Measurements from ENCODE around the gene CEBPZ. TPM values are rescaled to one million over a fixed set of nuclear protein-coding genes. Genes with fewer than 3 reads are reported as not detected.

CEBPZ gene
- total and polyA plus RNA-seq, 2 donors (not counting 1 experiment from before 2014, with no cell fraction given) = 19.9 to 48.9 TPM

DNA sequence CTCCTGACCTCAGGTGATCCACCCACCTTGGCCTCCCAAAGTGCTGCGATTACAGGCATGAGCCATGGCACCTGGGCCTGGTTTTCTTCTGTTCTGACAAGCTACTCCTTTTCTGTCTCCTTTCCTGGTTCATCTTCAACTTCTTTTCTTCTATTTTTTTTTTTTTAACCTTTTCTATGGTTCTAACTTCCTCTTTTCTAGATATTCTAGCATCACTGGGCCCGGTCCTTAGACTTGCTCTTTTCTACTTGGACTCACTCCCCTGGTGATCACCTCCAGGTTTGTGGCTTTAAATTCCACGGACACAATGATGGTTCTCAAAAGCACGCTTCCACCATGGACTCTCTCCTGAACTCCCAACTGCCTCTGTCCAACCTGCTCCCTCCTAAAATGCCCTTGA lies 76.6 kb downstream of the CEBPZ start:
- no peaks in the 10 kb centered on the region for H3K27me3 ChIP-seq (ENCODE audit: control insufficient read depth, insufficient read depth, low read length)
- H2AFZ ChIP-seq (ENCODE audit: low read length) = no peak overlapping the region
- H3K27ac ChIP-seq (ENCODE audit: insufficient read depth, low read length) = no peak overlapping the region
- no peaks in the 10 kb centered on the region for H4K20me1 ChIP-seq (ENCODE audit: control insufficient read depth, extremely low read depth, insufficient read depth, low read length)
- H3K79me2 ChIP-seq (ENCODE audit: control insufficient read depth, insufficient read depth, low read length) = peaks cover 38% of the 10 kb centered on the region
- no peak overlapping the region for H3K9ac ChIP-seq (ENCODE audit: insufficient read depth, low read length)
- no peak overlapping the region for H3K4me2 ChIP-seq (ENCODE audit: extremely low read depth, insufficient read depth, low read length)
- H3K9me3 ChIP-seq (ENCODE audit: control insufficient read depth, insufficient read depth, low read depth, low read length) = no peaks in the 10 kb centered on the region
- peak overlapping the region in 1 of 4 experiments; percentile 90 for H3K4me3 ChIP-seq (replicated peaks in 1 of 4; ENCODE audit: control extremely low read depth in 1 of 4, insufficient read depth in 1 of 4, low read depth in 3 of 4, low read length in 4 of 4)
- peaks cover 2% of the 10 kb centered on the region for H3K4me1 ChIP-seq (ENCODE audit: control insufficient read depth, extremely low read depth, insufficient read depth, low read length)
- TF ChIP-seq, protein P1, sequence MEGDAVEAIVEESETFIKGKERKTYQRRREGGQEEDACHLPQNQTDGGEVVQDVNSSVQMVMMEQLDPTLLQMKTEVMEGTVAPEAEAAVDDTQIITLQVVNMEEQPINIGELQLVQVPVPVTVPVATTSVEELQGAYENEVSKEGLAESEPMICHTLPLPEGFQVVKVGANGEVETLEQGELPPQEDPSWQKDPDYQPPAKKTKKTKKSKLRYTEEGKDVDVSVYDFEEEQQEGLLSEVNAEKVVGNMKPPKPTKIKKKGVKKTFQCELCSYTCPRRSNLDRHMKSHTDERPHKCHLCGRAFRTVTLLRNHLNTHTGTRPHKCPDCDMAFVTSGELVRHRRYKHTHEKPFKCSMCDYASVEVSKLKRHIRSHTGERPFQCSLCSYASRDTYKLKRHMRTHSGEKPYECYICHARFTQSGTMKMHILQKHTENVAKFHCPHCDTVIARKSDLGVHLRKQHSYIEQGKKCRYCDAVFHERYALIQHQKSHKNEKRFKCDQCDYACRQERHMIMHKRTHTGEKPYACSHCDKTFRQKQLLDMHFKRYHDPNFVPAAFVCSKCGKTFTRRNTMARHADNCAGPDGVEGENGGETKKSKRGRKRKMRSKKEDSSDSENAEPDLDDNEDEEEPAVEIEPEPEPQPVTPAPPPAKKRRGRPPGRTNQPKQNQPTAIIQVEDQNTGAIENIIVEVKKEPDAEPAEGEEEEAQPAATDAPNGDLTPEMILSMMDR (conservative IDR thresholded peaks at IDR 0.05 in 1 of 2, IDR thresholded peaks at IDR 0.05 in 1 of 2; ENCODE audit: low read depth in 1 of 2, low read length in 2 of 2) = no peak
- no peak for TF ChIP-seq EZH2 (IDR thresholded peaks at IDR 0.05; ENCODE audit: low read length, missing control alignments)
- DNase-seq (ENCODE audit: low read depth in 2 of 2) = no peak
- peaks cover 3% of the 10 kb centered on the region for H3K36me3 ChIP-seq (ENCODE audit: control insufficient read depth, insufficient read depth, low read length)

DNA sequence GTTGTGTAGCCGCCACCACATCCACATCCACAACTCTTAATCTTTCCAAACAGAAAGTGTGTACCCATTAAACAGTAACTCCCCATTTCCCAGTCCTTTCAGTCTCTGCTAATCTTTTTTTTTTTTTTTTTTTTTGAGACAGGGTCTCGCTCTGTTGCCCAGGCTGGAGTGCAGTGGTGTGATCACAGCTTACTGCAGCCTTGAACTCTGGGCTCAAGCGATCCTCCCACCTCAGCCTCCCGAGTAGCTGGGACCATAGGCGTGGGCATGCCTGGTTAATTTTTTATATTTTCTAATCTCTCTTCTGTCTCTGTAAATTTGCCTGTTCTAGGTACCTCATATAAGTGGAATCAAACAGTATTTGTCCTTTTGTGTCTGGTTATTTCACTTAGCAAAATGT lies 78.2 kb downstream of the CEBPZ start:
- no peak for DNase-seq (ENCODE audit: low read depth in 2 of 2)
- Histone ChIP-seq H3K4me3 (replicated peaks in 1 of 4; ENCODE audit: control extremely low read depth in 1 of 4, insufficient read depth in 1 of 4, low read depth in 3 of 4, low read length in 4 of 4) (no peak overlapping the region), H3K27ac (ENCODE audit: insufficient read depth, low read length) (no peak overlapping the region), H3K9me3 (ENCODE audit: control insufficient read depth, insufficient read depth, low read depth, low read length) (no peaks in the 10 kb centered on the region), H3K4me2 (ENCODE audit: extremely low read depth, insufficient read depth, low read length) (no peak overlapping the region), H3K4me1 (ENCODE audit: control insufficient read depth, extremely low read depth, insufficient read depth, low read length) (peaks cover 2% of the 10 kb centered on the region), H3K9ac (ENCODE audit: insufficient read depth, low read length) (no peak overlapping the region), H3K36me3 (ENCODE audit: control insufficient read depth, insufficient read depth, low read length) (peaks cover 5% of the 10 kb centered on the region), H3K79me2 (ENCODE audit: control insufficient read depth, insufficient read depth, low read length) (peaks cover 40% of the 10 kb centered on the region), H2AFZ (ENCODE audit: low read length) (no peak overlapping the region), H3K27me3 (ENCODE audit: control insufficient read depth, insufficient read depth, low read length) (no peaks in the 10 kb centered on the region), H4K20me1 (ENCODE audit: control insufficient read depth, extremely low read depth, insufficient read depth, low read length) (no peaks in the 10 kb centered on the region)
- TF ChIP-seq, protein P1 (conservative IDR thresholded peaks at IDR 0.05 in 1 of 2, IDR thresholded peaks at IDR 0.05 in 1 of 2; ENCODE audit: low read depth in 1 of 2, low read length in 2 of 2) = no peak
- TF ChIP-seq EZH2 (IDR thresholded peaks at IDR 0.05; ENCODE audit: low read length, missing control alignments) = no peak

Other genes starting within 250 kb of the CEBPZ start
- 16.7 and 22.0 TPM in 2 replicates for gene HEATR5B, start 147.2 kb downstream of the CEBPZ start, total RNA-seq
- gene HEATR5B, start 147.2 kb downstream of the CEBPZ start, polyA plus RNA-seq = 11.5 and 15.7 TPM in 2 replicates
- gene GPATCH11, start 147.1 kb downstream of the CEBPZ start, total RNA-seq = 5.9 and 6.4 TPM in 2 replicates
- gene GPATCH11, start 147.1 kb downstream of the CEBPZ start, polyA plus RNA-seq = 7.2 and 7.9 TPM in 2 replicates
- gene EIF2AK2, start 74.6 kb downstream of the CEBPZ start, total RNA-seq = 27.7 and 32.0 TPM in 2 replicates
- 28.8 and 39.9 TPM in 2 replicates for gene EIF2AK2, start 74.6 kb downstream of the CEBPZ start, polyA plus RNA-seq
- gene SULT6B1, start 42.9 kb downstream of the CEBPZ start, total RNA-seq = not detected in 2 replicates
- not detected in 2 replicates for gene SULT6B1, start 42.9 kb downstream of the CEBPZ start, polyA plus RNA-seq
- gene CEBPZOS, start 35.1 kb downstream of the CEBPZ start, total RNA-seq = 12.6 and 16.8 TPM in 2 replicates
- gene CEBPZOS, start 35.1 kb downstream of the CEBPZ start, polyA plus RNA-seq = 50.0 and 55.3 TPM in 2 replicates
- gene NDUFAF7, start 62 bp upstream of the CEBPZ start, total RNA-seq = 16.9 and 18.7 TPM in 2 replicates
- 12.8 and 16.8 TPM in 2 replicates for gene NDUFAF7, start 62 bp upstream of the CEBPZ start, polyA plus RNA-seq
- gene PRKD3, start 93.2 kb upstream of the CEBPZ start, total RNA-seq = 51.4 and 67.7 TPM in 2 replicates
- 31.3 and 48.0 TPM in 2 replicates for gene PRKD3, start 93.2 kb upstream of the CEBPZ start, polyA plus RNA-seq
- gene QPCT, start 113.0 kb upstream of the CEBPZ start, total RNA-seq = 3.9 and 8.4 TPM in 2 replicates
- gene QPCT, start 113.0 kb upstream of the CEBPZ start, polyA plus RNA-seq = 5.4 and 6.1 TPM in 2 replicates